ENCODE measurements around the gene ANKRD13B. TPM values are rescaled to one million over a fixed set of nuclear protein-coding genes. Genes with fewer than 3 reads are reported as not detected.

Gene ANKRD13B
- total RNA-seq, 1 donor from 2014 or later = 7.9 TPM

- intact Hi-C loops (cut with DNase I) = no loop called here
- TF ChIP-seq, protein P1, sequence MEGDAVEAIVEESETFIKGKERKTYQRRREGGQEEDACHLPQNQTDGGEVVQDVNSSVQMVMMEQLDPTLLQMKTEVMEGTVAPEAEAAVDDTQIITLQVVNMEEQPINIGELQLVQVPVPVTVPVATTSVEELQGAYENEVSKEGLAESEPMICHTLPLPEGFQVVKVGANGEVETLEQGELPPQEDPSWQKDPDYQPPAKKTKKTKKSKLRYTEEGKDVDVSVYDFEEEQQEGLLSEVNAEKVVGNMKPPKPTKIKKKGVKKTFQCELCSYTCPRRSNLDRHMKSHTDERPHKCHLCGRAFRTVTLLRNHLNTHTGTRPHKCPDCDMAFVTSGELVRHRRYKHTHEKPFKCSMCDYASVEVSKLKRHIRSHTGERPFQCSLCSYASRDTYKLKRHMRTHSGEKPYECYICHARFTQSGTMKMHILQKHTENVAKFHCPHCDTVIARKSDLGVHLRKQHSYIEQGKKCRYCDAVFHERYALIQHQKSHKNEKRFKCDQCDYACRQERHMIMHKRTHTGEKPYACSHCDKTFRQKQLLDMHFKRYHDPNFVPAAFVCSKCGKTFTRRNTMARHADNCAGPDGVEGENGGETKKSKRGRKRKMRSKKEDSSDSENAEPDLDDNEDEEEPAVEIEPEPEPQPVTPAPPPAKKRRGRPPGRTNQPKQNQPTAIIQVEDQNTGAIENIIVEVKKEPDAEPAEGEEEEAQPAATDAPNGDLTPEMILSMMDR (IDR thresholded peaks at IDR 0.05) = no peak
- TF ChIP-seq POLR2AphosphoS5 (IDR thresholded peaks at IDR 0.05; ENCODE audit: insufficient read depth in 1 of 2, low read depth in 1 of 2) = no peak
- TF ChIP-seq POLR2A (IDR thresholded peaks at IDR 0.05) = no peak
- no peak for DNase-seq (ENCODE audit: extremely low spot score in 2 of 2)
- peak overlapping the region; percentile 87 for H3K27ac ChIP-seq
- H3K9me3 ChIP-seq = no peaks in the 10 kb centered on the region
- no peaks in the 10 kb centered on the region for H3K27me3 ChIP-seq
- H3K4me3 ChIP-seq = no peak overlapping the region
- H3K4me1 ChIP-seq = peaks cover 67% of the 10 kb centered on the region
- H3K36me3 ChIP-seq = no peaks in the 10 kb centered on the region
Measured at GRCh38 chr17:29640413-29640812, 47.5 kb downstream of the ANKRD13B start.

GRCh38 chr17:29640981-29641642, 48.2 kb downstream of the ANKRD13B start:
- no peak for TF ChIP-seq POLR2A (IDR thresholded peaks at IDR 0.05)
- peak in 1 of 2 donors; percentile 41 for TF ChIP-seq POLR2AphosphoS5 (IDR thresholded peaks at IDR 0.05; ENCODE audit: insufficient read depth in 1 of 2, low read depth in 1 of 2)

DNA sequence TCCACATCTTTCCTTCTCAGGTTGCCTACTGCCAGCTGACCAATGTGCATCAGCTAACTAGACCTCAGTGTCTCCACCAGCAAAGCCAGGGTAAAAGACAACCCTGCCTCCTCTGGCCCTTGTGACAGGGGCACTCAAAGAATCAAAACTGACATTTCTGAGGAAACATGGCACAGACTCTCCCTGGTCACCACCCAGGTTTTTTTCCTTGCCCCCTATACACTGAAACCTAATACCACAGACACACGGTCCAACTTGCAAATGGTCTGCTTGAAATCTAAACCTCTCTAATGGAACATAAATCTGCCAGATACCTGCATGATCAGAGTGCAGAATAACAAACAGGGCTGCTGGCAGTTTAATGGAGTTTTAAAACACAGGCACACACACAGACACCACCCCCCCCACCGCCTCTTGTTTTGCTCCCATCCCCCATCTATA, 49.3 kb downstream of the ANKRD13B start:
- no peaks in the 10 kb centered on the region for H3K9me3 ChIP-seq
- intact Hi-C loops (cut with DNase I) = no loop called here
- no peak overlapping the region for H3K4me3 ChIP-seq
- peaks cover 78% of the 10 kb centered on the region for H3K4me1 ChIP-seq
- no peak for DNase-seq (ENCODE audit: extremely low spot score in 2 of 2)
- H3K36me3 ChIP-seq = no peaks in the 10 kb centered on the region
- no peaks in the 10 kb centered on the region for H3K27me3 ChIP-seq
- peak overlapping the region; percentile 87 for H3K27ac ChIP-seq
- no peak for TF ChIP-seq POLR2A (IDR thresholded peaks at IDR 0.05)
- TF ChIP-seq, protein P1 (IDR thresholded peaks at IDR 0.05) = no peak

More at GRCh38 chr17:29640981-29641642, 48.2 kb downstream of the ANKRD13B start:
- peak overlapping the region; percentile 87 for H3K27ac ChIP-seq
- H3K27me3 ChIP-seq = no peaks in the 10 kb centered on the region
- no peaks in the 10 kb centered on the region for H3K9me3 ChIP-seq
- no peak for DNase-seq (ENCODE audit: extremely low spot score in 2 of 2)
- intact Hi-C loops (cut with DNase I) = no loop called here
- no peaks in the 10 kb centered on the region for H3K36me3 ChIP-seq
- no peak overlapping the region for H3K4me3 ChIP-seq
- H3K4me1 ChIP-seq = peaks cover 73% of the 10 kb centered on the region

- TF ChIP-seq, protein P1 (IDR thresholded peaks at IDR 0.05) = no peak
- TF ChIP-seq POLR2A (IDR thresholded peaks at IDR 0.05) (no peak), POLR2AphosphoS5 (IDR thresholded peaks at IDR 0.05; ENCODE audit: insufficient read depth in 1 of 2, low read depth in 1 of 2) (no peak)
- Histone ChIP-seq H3K27ac (peak overlapping the region; percentile 87), H3K27me3 (no peaks in the 10 kb centered on the region), H3K4me1 (peaks cover 77% of the 10 kb centered on the region), H3K4me3 (no peak overlapping the region), H3K36me3 (no peaks in the 10 kb centered on the region), H3K9me3 (no peaks in the 10 kb centered on the region)
- intact Hi-C loops (cut with DNase I) = no loop called here
- DNase-seq (ENCODE audit: extremely low spot score in 2 of 2) = no peak
Measured at GRCh38 chr17:29643817-29644160, 50.9 kb downstream of the ANKRD13B start.

- Histone ChIP-seq H3K9me3 (no peaks in the 10 kb centered on the region), H3K27ac (peak overlapping the region; percentile 87), H3K4me1 (peaks cover 59% of the 10 kb centered on the region), H3K27me3 (no peaks in the 10 kb centered on the region), H3K36me3 (no peaks in the 10 kb centered on the region), H3K4me3 (no peak overlapping the region)
- peak in 1 of 2 donors; percentile 95 for DNase-seq (ENCODE audit: extremely low spot score in 2 of 2)
- peak in 1 of 2 donors; percentile 89 for TF ChIP-seq POLR2AphosphoS5 (IDR thresholded peaks at IDR 0.05; ENCODE audit: insufficient read depth in 1 of 2, low read depth in 1 of 2)
- TF ChIP-seq, protein P1 (IDR thresholded peaks at IDR 0.05) = no peak
- peak in 1 of 2 donors; percentile 4 for TF ChIP-seq POLR2A (IDR thresholded peaks at IDR 0.05)
- intact Hi-C loops (cut with DNase I) = no loop called here
Measured at GRCh38 chr17:29645515-29646051, 52.7 kb downstream of the ANKRD13B start.
